GM12864 (cell line): ENCODE results near the gene TBXA2R.
"Not testable (repeated sequence)": the region's sequence is repeated elsewhere in the genome, so short reads cannot be mapped to it uniquely, and the experiment has no call there.

ENCODE experiments used
- DNase-seq: peaks from one replicate; pipeline ENCODE4 v3.0.0-alpha.2; 2011; ENCODE audit warnings: low read depth
- H3K4me3 ChIP-seq: 2 replicates; pipeline ENCODE4 v1.5.1; 2011; ENCODE audit warnings: mild to moderate bottlenecking, low read depth, low read length, control low read depth
- TF ChIP-seq, protein P1 (sequence below): IDR thresholded peaks from 2 replicates; pipeline ENCODE4 v1.5.1; 2011; ENCODE audit warnings: low read depth, mild to moderate bottlenecking, moderate library complexity, low read length, control low read depth, inconsistent platforms; ENCODE audit errors: missing control alignments

TBXA2R gene

GRCh38 chr19:3572132-3572854 is 34.4 kb downstream of the TBXA2R start:
- DNase-seq: peak; percentile 99
- H3K4me3 ChIP-seq: peak overlapping the region; percentile 53
- TF ChIP-seq, protein P1, sequence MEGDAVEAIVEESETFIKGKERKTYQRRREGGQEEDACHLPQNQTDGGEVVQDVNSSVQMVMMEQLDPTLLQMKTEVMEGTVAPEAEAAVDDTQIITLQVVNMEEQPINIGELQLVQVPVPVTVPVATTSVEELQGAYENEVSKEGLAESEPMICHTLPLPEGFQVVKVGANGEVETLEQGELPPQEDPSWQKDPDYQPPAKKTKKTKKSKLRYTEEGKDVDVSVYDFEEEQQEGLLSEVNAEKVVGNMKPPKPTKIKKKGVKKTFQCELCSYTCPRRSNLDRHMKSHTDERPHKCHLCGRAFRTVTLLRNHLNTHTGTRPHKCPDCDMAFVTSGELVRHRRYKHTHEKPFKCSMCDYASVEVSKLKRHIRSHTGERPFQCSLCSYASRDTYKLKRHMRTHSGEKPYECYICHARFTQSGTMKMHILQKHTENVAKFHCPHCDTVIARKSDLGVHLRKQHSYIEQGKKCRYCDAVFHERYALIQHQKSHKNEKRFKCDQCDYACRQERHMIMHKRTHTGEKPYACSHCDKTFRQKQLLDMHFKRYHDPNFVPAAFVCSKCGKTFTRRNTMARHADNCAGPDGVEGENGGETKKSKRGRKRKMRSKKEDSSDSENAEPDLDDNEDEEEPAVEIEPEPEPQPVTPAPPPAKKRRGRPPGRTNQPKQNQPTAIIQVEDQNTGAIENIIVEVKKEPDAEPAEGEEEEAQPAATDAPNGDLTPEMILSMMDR: no peak

DNA sequence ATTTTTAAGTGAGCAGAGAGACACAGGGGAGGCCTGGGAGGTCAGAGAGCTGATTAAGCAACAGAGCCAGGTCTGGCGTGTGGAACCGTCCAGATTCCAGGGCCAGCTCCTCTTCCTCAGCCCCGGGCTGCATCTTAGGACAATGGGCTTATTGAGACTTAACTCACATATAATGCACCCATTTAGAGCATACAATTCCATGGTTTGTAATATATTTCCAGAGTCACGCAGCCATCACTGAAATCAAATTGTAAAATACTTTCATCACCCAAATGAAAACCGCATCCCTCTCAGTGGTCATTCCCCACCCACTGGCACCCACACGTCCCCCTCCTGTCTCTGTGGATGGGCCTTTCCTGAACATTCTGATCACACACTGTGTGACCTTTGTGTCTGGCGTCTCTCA is 36.1 kb downstream of the TBXA2R start:
- no peak overlapping the region for H3K4me3 ChIP-seq
- TF ChIP-seq, protein P1: no peak
- no peak for DNase-seq

DNA sequence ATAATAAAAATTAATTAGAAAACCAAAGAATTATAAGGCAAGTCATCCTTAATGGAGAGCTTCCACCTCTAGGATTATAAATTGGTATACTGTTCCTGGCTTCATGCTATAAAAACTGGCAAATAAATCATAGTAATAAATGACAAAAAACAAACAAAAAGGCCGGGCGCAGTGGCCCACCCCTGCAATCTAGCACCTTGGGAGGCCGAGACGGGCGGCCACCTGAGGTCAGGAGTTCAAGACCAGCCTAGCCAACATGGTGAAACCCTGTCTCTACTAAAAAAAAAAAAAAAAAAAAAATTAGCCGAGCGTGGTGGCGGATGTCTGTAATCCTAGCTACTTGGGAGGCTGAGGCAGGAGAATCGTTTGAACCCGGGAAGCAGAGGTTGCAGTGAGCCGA is 36.6 kb downstream of the TBXA2R start:
- not testable (repeated sequence) for DNase-seq, H3K4me3 ChIP-seq

DNA sequence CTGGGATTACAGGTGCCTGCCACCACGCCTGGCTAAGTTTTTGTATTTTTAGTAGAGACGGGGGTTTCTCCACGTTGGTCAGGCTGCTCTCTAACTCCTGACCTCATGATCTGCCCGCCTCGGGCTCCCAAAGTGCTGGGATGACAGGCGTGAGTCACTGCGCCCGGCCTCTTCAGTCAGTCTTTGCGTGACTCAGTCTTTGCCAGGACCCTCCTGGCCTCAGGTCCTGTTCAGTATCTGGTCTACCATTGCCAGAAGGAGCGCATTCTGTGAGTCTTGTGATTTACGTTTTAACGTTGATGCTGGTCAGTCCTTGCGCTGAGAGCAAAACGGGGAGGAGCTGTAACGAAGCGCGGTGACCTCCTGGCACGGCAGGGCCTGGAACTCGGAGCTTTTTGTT is 41.5 kb downstream of the TBXA2R start:
- H3K4me3 ChIP-seq: no peak overlapping the region
- DNase-seq: no peak
- TF ChIP-seq, protein P1: no peak

DNA sequence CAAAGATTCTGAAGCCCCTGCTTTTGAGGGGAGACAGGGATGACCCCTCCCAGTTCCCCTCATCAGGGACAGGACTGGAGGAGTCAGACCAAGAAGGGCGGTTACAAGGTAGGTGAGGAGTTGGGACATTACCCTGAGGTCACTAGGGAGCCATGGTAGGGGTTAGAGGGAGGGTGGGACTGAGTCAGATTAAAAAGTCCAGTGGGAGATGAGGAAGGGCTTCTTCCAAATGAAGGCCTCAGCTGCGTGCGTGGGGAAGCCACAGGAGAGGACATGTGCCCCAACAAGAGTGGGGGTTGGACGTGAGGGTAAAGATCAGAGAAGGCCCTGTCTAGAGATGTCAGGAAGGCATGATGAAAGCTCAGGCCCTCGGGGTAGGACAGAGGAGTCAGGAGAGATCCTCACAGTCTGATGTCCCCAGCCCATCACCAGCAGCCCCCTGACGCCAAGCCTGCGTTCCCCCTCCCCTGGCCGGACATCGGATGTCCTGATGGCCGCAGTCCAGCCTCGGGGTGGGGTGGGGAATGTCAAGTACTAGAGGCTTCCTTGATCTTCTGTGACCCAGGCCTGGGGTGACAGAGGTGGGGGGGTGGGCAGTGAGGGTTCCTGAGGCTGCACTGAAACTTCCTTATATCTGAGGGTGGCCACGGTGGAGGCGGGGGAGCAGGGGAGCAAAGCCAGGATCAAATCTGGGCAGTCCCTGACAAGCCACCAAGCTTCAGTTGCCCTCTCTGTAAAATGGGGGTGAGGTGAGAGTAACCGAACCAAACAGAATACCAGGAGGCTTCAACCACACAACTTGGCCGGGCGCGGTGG is 42.8 kb downstream of the TBXA2R start:
- TF ChIP-seq, protein P1: no peak
- H3K4me3 ChIP-seq: no peak overlapping the region
- no peak for DNase-seq

GRCh38 chr19:3557461-3558248 is 49.0 kb downstream of the TBXA2R start, which contains the start of gene MFSD12:
Gene MFSD12 (minus strand): TSS chr19:3557586. CDS start chr19:3557403, 183 bp downstream.
- TF ChIP-seq, protein P1: no peak
- peak; percentile 69 for DNase-seq
- peak within 1 kb of the TSS; percentile 97 for H3K4me3 ChIP-seq

DNA sequence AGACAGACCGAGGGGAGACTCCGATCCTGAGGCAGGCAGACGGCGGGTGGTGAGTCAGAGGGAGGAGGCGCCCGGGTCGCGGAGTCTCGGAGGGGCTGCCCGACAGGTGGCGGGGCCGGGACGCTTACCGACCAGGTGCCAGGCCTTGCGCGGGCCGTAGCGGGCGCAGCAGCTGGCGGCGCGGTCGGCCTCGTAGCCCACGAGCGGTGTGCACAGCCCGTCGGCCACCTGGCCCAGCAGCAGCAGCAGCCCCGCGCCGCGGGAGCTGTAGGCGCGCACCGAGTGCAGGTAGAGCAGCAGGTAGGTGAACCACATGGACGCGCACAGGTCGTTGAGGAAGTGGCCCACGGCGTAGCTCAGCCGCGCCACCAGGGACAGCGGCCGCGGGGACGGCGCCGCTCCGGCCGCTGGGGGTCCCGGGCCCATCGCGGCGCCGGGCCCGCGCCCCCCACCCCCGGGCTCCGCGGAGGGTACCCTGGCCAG is 49.7 kb downstream of the TBXA2R start:
- TF ChIP-seq, protein P1: peak; percentile 12
- no peak for DNase-seq
- H3K4me3 ChIP-seq: peak overlapping the region; percentile 97
